DOHH2 (cell line): ENCODE measurements around the gene WDR62.
A peak's percentile ranks its signal among the peaks of the same experiment; 100 is the strongest.

Experiments
- H3F3A ChIP-seq: fragments of 200-600 bp; sonication (generic), shearing (Covaris generic); 2 replicates; pipeline ENCODE4 v1.6.0; 2016; ENCODE audit warnings: antibody characterized with exemption, mild to moderate bottlenecking; ENCODE audit not compliant: control insufficient read depth, insufficient read depth
- H3K27ac ChIP-seq: fragments of 200-600 bp; sonication (generic); 2 replicates; pipeline ENCODE4 v1.5.1; 2014; ENCODE audit warnings: low read depth, mild to moderate bottlenecking, low read length, moderate library complexity
- H3K27me3 ChIP-seq: fragments of 200-600 bp; sonication (generic); 2 replicates; pipeline ENCODE4 v1.6.1; 2014; ENCODE audit warnings: mild to moderate bottlenecking, low read length, mixed read lengths; ENCODE audit not compliant: control insufficient read depth
- H3K36me3 ChIP-seq: fragments of 200-600 bp; sonication (generic); 2 replicates; pipeline ENCODE4 v1.6.1; 2014; ENCODE audit warnings: mild to moderate bottlenecking, low read length, moderate library complexity, mixed read lengths; ENCODE audit not compliant: control insufficient read depth
- H3K4me1 ChIP-seq: fragments of 200-600 bp; sonication (generic); 2 replicates; pipeline ENCODE4 v1.6.1; 2014; ENCODE audit warnings: mild to moderate bottlenecking, low read length, mixed read lengths; ENCODE audit not compliant: control insufficient read depth
- H3K4me2 ChIP-seq: fragments of 200-600 bp; sonication (generic); 2 replicates; pipeline ENCODE4 v1.6.0; 2014; ENCODE audit warnings: mild to moderate bottlenecking, low read length, moderate library complexity
- H3K4me3 ChIP-seq: fragments of 200-600 bp; sonication (generic); 2 replicates; pipeline ENCODE4 v1.5.1; 2014; ENCODE audit warnings: mild to moderate bottlenecking, low read length, mixed read lengths
- H3K79me2 ChIP-seq: fragments of 200-600 bp; sonication (generic); 2 replicates; pipeline ENCODE4 v1.6.1; 2014; ENCODE audit warnings: mild to moderate bottlenecking, low read length, mixed read lengths; ENCODE audit not compliant: control insufficient read depth
- H3K9me2 ChIP-seq: fragments of 200-600 bp; sonication (generic); replicated peaks from 2 replicates; pipeline ENCODE4 v1.6.1; 2014; ENCODE audit warnings: mild to moderate bottlenecking, low read length, mixed read lengths; ENCODE audit not compliant: control insufficient read depth
- H3K9me3 ChIP-seq: fragments of 200-600 bp; sonication (generic); 2 replicates; pipeline ENCODE4 v1.6.1; 2014; ENCODE audit warnings: antibody characterized with exemption, low read length, mixed read lengths; ENCODE audit not compliant: control insufficient read depth, insufficient read depth
- H4K20me1 ChIP-seq: fragments of 200-600 bp; sonication (generic); 2 replicates; pipeline ENCODE4 v1.6.0; 2014; ENCODE audit warnings: low read depth, mild to moderate bottlenecking, antibody characterized with exemption, low read length, moderate library complexity; ENCODE audit not compliant: control insufficient read depth, insufficient read depth
- EZH2phosphoT487 ChIP-seq: fragments of 200-600 bp; sonication (generic); IDR thresholded peaks from 2 replicates; pipeline ENCODE4 v1.6.1; 2017; ENCODE audit warnings: borderline replicate concordance, mild to moderate bottlenecking, antibody characterized with exemption, low read length, moderate library complexity, mixed read lengths
- TF ChIP-seq, protein P1 (sequence below): fragments of 200-600 bp; sonication (generic); IDR thresholded peaks from one replicate; pipeline ENCODE4 v1.5.1; 2014; ENCODE audit warnings: antibody characterized with exemption, mild to moderate bottlenecking, low read depth, low read length; ENCODE audit not compliant: poor library complexity, severe bottlenecking

The WDR62 gene

DNA sequence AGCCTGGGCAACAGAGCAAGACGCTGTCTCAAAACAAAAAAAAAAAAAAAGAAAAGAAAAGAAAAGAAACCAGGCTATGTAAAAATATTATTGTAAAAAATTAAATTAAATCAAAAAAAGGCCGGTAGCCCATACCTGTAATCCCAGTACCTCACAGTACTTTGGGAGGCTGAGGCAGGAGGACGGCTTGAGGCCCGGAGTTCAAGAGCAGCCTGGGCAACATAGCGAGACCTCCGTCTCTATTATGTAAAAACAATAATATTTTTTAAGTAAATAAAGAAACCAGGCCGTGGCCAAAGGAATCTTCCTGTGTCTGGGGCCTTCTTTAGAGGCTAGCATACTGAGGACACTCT is 84.4 kb downstream of the WDR62 start:
- H3K9me2 ChIP-seq: no peaks in the 10 kb centered on the region
- peaks cover 18% of the 10 kb centered on the region for H3K36me3 ChIP-seq
- H3K79me2 ChIP-seq: peaks cover 22% of the 10 kb centered on the region
- H3K9me3 ChIP-seq: no peaks in the 10 kb centered on the region
- H3K4me3 ChIP-seq: peak overlapping the region; percentile 84
- H3K4me1 ChIP-seq: peaks cover 11% of the 10 kb centered on the region
- H3K4me2 ChIP-seq: peak overlapping the region; percentile 85
- H3K27me3 ChIP-seq: no peaks in the 10 kb centered on the region
- no peak for TF ChIP-seq EZH2phosphoT487
- TF ChIP-seq, protein P1, sequence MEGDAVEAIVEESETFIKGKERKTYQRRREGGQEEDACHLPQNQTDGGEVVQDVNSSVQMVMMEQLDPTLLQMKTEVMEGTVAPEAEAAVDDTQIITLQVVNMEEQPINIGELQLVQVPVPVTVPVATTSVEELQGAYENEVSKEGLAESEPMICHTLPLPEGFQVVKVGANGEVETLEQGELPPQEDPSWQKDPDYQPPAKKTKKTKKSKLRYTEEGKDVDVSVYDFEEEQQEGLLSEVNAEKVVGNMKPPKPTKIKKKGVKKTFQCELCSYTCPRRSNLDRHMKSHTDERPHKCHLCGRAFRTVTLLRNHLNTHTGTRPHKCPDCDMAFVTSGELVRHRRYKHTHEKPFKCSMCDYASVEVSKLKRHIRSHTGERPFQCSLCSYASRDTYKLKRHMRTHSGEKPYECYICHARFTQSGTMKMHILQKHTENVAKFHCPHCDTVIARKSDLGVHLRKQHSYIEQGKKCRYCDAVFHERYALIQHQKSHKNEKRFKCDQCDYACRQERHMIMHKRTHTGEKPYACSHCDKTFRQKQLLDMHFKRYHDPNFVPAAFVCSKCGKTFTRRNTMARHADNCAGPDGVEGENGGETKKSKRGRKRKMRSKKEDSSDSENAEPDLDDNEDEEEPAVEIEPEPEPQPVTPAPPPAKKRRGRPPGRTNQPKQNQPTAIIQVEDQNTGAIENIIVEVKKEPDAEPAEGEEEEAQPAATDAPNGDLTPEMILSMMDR: no peak
- H3K27ac ChIP-seq: peak overlapping the region; percentile 46
- no peaks in the 10 kb centered on the region for H3F3A ChIP-seq
- peaks cover 3% of the 10 kb centered on the region; the same call in 1 of the 2 replicates for H4K20me1 ChIP-seq

DNA sequence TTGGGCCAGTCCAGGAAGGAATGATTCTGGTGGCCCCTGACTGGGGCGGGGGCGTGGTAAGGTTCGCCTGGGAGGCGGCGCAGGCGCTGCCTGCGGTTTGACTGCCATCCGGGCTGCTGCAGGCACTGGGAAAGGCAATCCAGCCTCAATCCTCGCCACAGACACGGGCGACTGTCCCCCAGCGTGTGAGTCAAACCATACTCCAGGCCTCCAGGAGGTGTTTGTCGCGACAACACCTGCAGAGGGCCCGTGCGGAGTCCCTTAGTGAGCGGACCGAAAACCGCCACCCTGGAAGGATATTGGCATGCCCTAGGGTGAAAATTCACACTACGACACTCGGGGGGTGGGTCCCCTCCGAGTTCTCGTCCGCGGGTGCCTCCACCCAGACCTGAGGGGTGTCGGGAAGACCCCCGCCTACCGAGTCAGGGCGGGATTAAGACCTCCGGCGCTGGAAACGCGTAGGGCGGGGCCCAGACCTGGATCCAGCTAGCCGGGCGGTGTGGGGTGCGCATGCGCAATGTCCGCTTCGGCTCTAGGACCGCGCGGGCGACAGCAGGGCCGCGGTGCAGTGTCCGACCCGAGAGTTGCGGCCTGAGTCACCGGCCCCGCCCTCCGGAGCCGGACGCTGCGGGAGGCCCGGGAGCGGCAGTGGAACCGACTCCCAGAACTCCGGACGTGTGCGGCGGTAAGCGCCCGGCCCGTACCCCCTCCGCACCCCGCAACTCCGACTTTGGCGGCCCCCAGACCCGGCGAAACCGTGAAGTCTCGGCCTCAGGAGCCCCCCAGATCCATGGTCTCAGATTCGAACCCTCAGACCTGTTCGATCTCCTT is 85.0 kb downstream of the WDR62 start, which contains the start of gene CAPNS1:
Gene CAPNS1 (plus strand): TSS at position 594 of the 831 bp plus-strand sequence. CDS start 946 bp downstream, outside the sequence.
- peaks cover 11% of the 10 kb centered on the region for H3K4me1 ChIP-seq
- H3K27me3 ChIP-seq: no peaks in the 10 kb centered on the region
- peak within 1 kb of the TSS; percentile 84 for H3K4me3 ChIP-seq
- H3F3A ChIP-seq: no peaks in the 10 kb centered on the region
- peaks cover 21% of the 10 kb centered on the region for H3K36me3 ChIP-seq
- peak within 1 kb of the TSS; percentile 67 for H3K27ac ChIP-seq
- TF ChIP-seq EZH2phosphoT487: no peak
- TF ChIP-seq, protein P1: no peak
- no peaks in the 10 kb centered on the region for H3K9me2 ChIP-seq
- H3K9me3 ChIP-seq: no peaks in the 10 kb centered on the region
- H3K4me2 ChIP-seq: peak within 1 kb of the TSS; percentile 85
- H3K79me2 ChIP-seq: peaks cover 22% of the 10 kb centered on the region
- peaks cover 3% of the 10 kb centered on the region; the same call in 1 of the 2 replicates for H4K20me1 ChIP-seq

DNA sequence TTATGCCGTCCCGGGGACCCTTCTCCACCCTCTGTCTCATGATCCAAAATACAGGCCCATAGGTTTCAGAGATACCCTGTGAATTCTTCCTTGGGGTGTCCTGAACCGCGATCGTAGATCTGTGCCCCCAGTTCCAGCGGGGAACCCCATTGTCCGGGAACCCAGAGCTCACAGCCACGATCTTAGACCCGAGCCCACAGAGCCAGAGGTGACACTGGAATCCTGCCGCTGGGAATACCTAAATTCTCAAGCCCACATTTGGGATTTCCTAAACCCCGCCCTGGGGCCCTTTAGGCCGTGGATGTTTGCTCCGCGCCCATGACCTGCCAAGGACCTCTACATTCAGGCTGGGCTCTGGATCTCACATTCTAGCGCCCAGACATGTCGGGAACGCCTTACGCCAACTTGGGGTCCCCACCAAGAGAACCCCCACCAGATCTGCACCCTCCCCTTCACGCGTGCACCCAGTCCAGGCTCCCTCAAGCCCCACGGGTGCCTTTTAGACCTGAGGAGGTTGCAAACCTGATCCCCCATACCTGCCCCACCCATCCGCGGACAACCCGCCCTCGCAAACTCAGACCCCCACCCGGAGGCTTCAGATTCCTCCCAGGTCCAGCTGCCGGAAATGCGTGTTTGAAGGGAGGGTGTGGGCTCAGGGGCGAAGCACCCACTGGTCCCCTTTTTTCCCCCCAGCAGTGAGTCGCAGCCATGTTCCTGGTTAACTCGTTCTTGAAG is 85.8 kb downstream of the WDR62 start:
- Histone ChIP-seq H3K4me3 (peak overlapping the region; percentile 84), H3K27me3 (no peaks in the 10 kb centered on the region), H3K79me2 (peaks cover 22% of the 10 kb centered on the region), H3K9me3 (no peaks in the 10 kb centered on the region), H3K4me2 (peak overlapping the region; percentile 85), H3K27ac (peak overlapping the region; percentile 67), H3F3A (no peaks in the 10 kb centered on the region), H3K9me2 (no peaks in the 10 kb centered on the region), H3K4me1 (peaks cover 11% of the 10 kb centered on the region), H4K20me1 (peaks cover 3% of the 10 kb centered on the region; the same call in 1 of the 2 replicates), H3K36me3 (peaks cover 26% of the 10 kb centered on the region)
- no peak for TF ChIP-seq EZH2phosphoT487
- TF ChIP-seq, protein P1: no peak
